ENCODE results near the gene GAPDHS.
A peak's percentile ranks its signal among the peaks of the same experiment; 100 is the strongest.

Gene GAPDHS

GRCh38 chr19:35539850-35540249, 6.6 kb downstream of the GAPDHS start:
- no peak for DNase-seq (ENCODE audit: low read depth in 2 of 2)

DNA sequence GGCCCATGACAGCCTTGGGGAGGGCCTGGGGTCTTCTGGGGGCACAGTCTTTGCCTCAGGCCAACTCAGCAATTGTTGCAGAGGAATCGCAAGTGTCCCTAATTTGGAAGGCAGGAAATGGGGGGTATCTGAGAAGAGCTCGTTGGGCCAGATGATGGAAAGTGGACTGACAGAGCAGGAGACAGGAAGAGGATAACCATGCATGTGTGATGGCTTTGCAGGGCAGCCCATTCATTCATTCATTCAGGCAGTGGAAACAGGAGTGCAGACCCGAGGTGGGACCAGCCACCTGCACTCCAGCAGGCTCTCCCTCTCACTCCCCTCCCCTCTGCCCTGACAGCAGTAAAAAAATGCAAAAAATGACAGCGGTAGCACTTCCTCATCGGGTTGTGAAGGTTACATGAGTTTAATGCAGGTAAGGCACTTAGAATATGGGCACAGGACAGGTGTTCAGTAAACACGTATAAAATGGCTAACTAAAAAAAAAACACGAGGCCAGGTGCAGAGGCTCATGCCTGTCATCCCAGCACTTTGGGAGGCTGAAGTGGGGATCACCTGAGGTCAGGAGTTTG, 7.2 kb downstream of the GAPDHS start:
- DNase-seq (ENCODE audit: low read depth in 2 of 2) = no peak

GRCh38 chr19:35542209-35542608, 9.0 kb downstream of the GAPDHS start:
- DNase-seq (ENCODE audit: low read depth in 2 of 2) = no peak

DNA sequence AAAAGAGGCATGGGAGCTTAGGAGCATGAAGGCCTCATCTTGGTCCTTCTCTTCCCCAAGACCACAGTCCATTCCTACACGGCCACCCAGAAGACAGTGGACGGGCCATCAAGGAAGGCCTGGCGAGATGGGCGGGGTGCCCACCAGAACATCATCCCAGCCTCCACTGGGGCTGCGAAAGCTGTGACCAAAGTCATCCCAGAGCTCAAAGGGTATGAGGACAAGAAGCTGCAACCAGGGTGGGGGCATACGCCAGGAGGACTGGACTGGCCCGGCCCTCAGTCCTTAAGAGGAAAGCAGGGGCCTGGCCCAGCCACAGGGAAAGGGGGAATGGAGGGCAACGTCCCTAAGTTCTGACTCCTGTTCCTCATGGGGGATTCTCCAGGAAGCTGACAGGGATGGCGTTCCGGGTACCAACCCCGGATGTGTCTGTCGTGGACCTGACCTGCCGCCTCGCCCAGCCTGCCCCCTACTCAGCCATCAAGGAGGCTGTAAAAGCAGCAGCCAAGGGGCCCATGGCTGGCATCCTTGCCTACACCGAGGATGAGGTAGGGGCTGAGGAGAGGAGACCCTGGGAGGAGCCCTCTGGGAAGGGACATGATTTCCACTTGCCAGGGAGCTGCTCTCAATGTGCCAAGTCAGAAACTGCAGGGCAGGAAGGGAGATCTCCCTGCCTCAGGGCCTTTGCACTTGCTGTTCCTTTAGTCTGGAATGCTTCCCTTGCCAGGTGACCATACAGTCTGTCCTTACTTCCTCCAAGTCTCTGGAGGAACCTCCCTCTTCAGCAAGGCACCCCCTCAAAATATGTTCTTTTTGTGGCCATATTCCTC, 10.2 kb downstream of the GAPDHS start:
- DNase-seq (ENCODE audit: low read depth in 2 of 2) = no peak

GRCh38 chr19:35544110-35544802, 11.0 kb downstream of the GAPDHS start:
- no peak for DNase-seq (ENCODE audit: low read depth in 2 of 2)

- peak; percentile 50 to 60 for DNase-seq (ENCODE audit: low read depth in 2 of 2)
Measured at GRCh38 chr19:35545001-35545854, 12.0 kb downstream of the GAPDHS start, which contains the start of gene TMEM147. TSS of gene TMEM147 (plus strand) at chr19:35545626. CDS start at chr19:35545740, 114 bp downstream.

DNA sequence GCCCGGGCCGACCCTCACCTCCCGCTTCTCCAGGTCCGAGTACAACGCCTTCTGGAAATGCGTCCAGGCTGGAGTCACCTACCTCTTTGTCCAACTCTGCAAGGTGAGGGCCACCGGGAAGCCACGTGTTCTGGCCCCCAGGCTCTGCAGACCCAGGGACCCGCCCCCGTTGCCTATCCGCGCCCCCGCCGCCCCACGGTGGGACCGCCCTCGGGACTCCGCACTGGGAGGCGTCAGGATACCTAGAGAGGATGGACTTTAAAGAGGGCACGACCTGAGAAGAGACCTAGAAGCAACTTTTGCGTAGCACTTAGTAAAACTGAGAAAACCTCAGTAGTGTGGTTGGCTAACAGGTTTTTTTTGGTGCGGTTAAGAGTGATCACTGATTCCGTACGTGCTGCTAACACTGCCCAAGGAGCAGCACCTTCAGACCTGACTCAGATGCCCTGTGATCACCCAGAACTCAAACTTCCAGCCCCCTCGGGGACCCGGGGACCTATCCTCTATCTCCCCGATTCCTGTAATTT, 12.7 kb downstream of the GAPDHS start:
- DNase-seq (ENCODE audit: low read depth in 2 of 2) = no peak

DNA sequence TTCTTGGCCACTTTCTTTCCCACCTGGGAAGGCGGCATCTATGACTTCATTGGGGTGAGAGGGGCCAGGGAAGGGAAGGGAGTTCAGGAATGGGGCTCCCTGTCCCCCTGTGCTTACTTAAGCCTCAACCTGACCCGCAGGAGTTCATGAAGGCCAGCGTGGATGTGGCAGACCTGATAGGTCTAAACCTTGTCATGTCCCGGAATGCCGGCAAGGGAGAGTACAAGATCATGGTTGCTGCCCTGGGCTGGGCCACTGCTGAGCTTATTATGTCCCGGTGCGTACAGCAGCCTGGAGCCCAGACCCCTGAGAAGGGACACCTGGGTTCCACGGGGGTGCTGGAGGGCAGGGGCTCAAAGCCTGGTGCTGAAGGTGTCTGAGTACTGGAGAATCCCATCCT, 13.3 kb downstream of the GAPDHS start:
- no peak for DNase-seq (ENCODE audit: low read depth in 2 of 2)

GRCh38 chr19:35549174-35549788, 16.0 kb downstream of the GAPDHS start:
- peak; percentile 14 to 23 for DNase-seq (ENCODE audit: low read depth in 2 of 2)

DNA sequence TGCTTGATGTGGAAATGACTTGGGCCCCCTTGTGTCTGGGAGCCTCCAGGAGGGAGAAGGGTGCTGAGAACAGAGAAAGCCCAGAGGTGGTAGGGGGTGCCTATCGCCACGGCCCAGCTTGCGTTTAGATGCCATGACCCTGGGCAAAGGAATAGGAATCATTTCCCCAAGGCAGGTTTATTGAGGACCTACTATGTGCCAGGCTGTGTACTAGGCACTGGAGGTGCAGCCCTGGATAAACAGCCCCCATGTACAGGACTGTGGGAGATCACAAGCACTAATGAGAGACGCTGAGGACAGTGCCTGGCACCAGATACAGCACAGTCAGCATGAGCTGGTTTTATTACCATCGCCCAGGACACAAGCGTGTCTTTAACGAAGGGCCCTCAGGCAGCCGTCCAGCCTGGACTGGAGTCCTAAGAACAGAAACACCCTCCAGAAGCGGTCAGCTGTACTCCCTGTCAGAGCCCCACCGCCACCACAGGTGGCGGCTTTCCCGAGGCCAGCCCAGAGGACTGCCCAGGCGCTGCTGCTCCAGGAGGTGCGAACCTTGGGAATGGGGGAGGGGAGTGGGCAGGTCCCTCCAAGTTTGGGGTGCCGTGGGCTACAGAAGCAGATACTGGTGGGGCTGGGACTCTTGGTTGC, 16.7 kb downstream of the GAPDHS start:
- no peak for DNase-seq (ENCODE audit: low read depth in 2 of 2)

GRCh38 chr19:35551091-35551810, 18.0 kb downstream of the GAPDHS start:
- no peak for DNase-seq (ENCODE audit: low read depth in 2 of 2)

- no peak for DNase-seq (ENCODE audit: low read depth in 2 of 2)
Measured at GRCh38 chr19:35552534-35553384, 19.5 kb downstream of the GAPDHS start.

GRCh38 chr19:35553385-35554000, 20.2 kb downstream of the GAPDHS start:
- no peak for DNase-seq (ENCODE audit: low read depth in 2 of 2)

- DNase-seq (ENCODE audit: low read depth in 2 of 2) = no peak
Measured at GRCh38 chr19:35554076-35554475, 20.8 kb downstream of the GAPDHS start.

GRCh38 chr19:35555301-35556005, 22.2 kb downstream of the GAPDHS start:
- DNase-seq (ENCODE audit: low read depth in 2 of 2) = no peak

- no peak for DNase-seq (ENCODE audit: low read depth in 2 of 2)
Measured at GRCh38 chr19:35556025-35556590, 22.9 kb downstream of the GAPDHS start.

- DNase-seq (ENCODE audit: low read depth in 2 of 2) = no peak
Measured at GRCh38 chr19:35556846-35557538, 23.7 kb downstream of the GAPDHS start.
